BJ (cell line): ENCODE results near the gene PPP3CB. TPM values are rescaled to one million over a fixed set of nuclear protein-coding genes. Genes with fewer than 3 reads are reported as not detected.

Source experiments
- CTCF ChIA-PET: fragments of 350-600 bp; formaldehyde crosslinking; extraction: SDS; loops from one replicate; lab custom pipeline; 2021; ENCODE audit warnings: antibody characterized with exemption, inconsistent platforms; lab: Yijun Ruan, JAX
- POLR2A ChIA-PET: fragments of 300-600 bp; sonication (Branson Sonifier 250); formaldehyde crosslinking; extraction: SDS; loops from one replicate; lab custom pipeline; 2021; ENCODE audit warnings: antibody characterized with exemption; lab: Charles Lee
- DNase-seq: peaks from one replicate; pipeline ENCODE4 v3.0.0-alpha.2; 2011; ENCODE audit warnings: low read depth
- H3K27me3 ChIP-seq: 2 replicates; pipeline ENCODE4 v1.6.0; 2011; ENCODE audit warnings: low read length; ENCODE audit not compliant: control insufficient read depth, insufficient read depth
- H3K36me3 ChIP-seq: 2 replicates; pipeline ENCODE4 v1.5.1; 2011; ENCODE audit warnings: low read length; ENCODE audit not compliant: control insufficient read depth, insufficient read depth
- H3K4me3 ChIP-seq: 2 replicates; pipeline ENCODE4 v1.5.1; 2011; ENCODE audit warnings: low read depth, mild to moderate bottlenecking, control low read depth, low read length
- polyA plus RNA-seq: library from polyadenylated mRNA; depleted of rRNA; stranded (reverse); fragments of >200 nt; gene quantifications from 2 replicates; pipeline ENCODE4 v1.2.3, GENCODE V29; 2011
- TF ChIP-seq, protein P1 (sequence below): IDR thresholded peaks from 2 replicates; pipeline ENCODE4 v1.5.1; 2011; ENCODE audit warnings: low read depth, mild to moderate bottlenecking, control low read depth, inconsistent platforms, low read length, moderate library complexity; ENCODE audit not compliant: insufficient read depth

The PPP3CB gene
- polyA plus RNA-seq, 1 experiment: 11.7 TPM

DNA sequence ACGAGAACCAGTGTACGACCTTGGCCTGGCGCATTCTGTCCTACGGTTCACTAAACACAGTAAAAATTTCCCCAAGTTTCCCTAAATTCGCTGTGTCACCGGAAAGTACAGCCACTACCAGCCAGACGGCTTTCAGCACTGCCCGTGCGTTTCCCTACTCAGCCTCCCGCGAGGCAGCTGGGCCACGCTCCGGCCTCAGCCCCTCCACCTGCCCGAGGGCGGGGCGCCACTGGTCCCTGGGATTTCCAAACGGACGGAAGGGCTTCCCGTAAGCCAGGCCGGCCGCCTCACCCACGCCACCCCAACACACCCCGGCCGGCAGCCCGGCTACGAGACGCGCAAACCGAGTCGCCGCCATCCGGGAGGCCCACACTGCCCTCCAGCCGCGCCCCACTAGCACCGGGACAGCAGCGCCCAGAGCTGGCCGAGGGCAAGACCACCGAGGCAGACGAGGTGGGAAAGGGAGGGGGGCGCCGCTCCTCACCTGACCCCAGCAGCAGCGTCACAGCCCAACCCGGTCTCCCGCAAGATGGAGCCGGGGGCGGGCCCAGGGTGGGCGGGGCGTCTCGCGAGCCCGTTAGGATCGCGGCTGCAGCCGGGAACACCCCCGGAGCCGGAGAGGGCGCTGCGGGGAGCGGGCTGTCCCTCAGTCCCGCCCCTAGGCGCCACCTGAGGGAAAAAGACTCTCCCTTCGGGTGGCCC lies 82.1 kb downstream of the PPP3CB start, which contains the start of gene ANXA7:
TSS of gene ANXA7 (minus strand) at position 531 of the 702 bp plus-strand sequence. CDS start 13,202 bp downstream, outside the sequence.
- ChIA-PET POLR2A (no interaction called here), CTCF (interaction anchor here (0.6 to 1.1 kb wide), 2 partner anchors 9 to 26 kb away, joined by 3 read pairs; no protein-coding TSS in a partner anchor)

DNA sequence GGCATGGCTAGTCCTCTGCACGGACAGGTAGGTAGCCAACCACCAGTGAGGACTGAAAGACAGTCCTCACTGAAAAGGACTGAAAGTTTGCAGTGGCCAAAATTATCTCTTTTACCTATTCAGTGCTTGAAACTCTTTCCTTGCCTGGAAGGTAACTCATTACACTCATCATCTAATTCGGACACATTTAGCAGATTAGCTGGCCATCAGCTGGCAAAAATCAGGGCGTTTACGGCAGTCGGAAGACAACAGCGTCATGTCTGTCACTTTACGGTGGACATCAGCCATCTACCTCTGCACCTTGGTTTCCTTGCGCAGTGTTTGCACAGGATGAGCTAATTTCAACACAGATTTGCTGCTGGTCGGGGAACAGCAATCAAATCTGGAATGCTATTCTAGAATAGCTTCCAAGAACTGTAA lies 82.7 kb downstream of the PPP3CB start:
- CTCF ChIA-PET: interaction anchor here (0.6 to 1.1 kb wide), 2 partner anchors 8 to 26 kb away, joined by 3 read pairs; no protein-coding TSS in a partner anchor
- POLR2A ChIA-PET: no interaction called here

More for the DNA sequence above, 82.1 kb downstream of the PPP3CB start, which contains the start of gene ANXA7:
- Histone ChIP-seq H3K4me3 (peak within 1 kb of the TSS; percentile 97), H3K36me3 (no peaks in the 10 kb centered on the region), H3K27me3 (no peaks in the 10 kb centered on the region)
- TF ChIP-seq, protein P1, sequence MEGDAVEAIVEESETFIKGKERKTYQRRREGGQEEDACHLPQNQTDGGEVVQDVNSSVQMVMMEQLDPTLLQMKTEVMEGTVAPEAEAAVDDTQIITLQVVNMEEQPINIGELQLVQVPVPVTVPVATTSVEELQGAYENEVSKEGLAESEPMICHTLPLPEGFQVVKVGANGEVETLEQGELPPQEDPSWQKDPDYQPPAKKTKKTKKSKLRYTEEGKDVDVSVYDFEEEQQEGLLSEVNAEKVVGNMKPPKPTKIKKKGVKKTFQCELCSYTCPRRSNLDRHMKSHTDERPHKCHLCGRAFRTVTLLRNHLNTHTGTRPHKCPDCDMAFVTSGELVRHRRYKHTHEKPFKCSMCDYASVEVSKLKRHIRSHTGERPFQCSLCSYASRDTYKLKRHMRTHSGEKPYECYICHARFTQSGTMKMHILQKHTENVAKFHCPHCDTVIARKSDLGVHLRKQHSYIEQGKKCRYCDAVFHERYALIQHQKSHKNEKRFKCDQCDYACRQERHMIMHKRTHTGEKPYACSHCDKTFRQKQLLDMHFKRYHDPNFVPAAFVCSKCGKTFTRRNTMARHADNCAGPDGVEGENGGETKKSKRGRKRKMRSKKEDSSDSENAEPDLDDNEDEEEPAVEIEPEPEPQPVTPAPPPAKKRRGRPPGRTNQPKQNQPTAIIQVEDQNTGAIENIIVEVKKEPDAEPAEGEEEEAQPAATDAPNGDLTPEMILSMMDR: peak; percentile 46
- peak; percentile 23 for DNase-seq

DNA sequence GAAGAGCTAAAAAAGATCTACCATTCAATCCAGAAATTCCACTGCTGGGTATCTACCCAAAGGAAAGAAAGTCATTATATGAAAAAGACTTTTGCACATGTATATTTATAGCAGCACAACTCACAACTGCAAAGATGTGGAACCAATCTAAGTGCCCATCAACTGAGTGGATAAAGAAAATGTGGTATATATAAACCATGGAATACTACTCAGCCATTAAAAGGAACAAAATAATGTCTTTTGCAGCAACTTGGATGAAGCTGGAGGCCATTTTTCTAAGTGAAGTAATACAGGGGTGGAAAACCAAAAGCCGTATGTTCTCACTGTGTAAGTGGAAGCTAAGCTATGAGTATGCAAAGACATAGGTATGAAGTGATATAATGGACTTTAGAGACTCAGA lies 84.9 kb downstream of the PPP3CB start:
- ChIA-PET POLR2A (interaction anchor here (0.6 kb wide), 1 partner anchor 31 kb away, joined by 3 read pairs; no protein-coding TSS in a partner anchor), CTCF (no interaction called here)
- Histone ChIP-seq H3K4me3 (no peak overlapping the region), H3K36me3 (no peaks in the 10 kb centered on the region), H3K27me3 (no peaks in the 10 kb centered on the region)
- DNase-seq: no peak
- TF ChIP-seq, protein P1: no peak

More for the DNA sequence above, 82.7 kb downstream of the PPP3CB start:
- Histone ChIP-seq H3K4me3 (peak overlapping the region; percentile 97), H3K36me3 (no peaks in the 10 kb centered on the region), H3K27me3 (no peaks in the 10 kb centered on the region)
- DNase-seq: no peak
- TF ChIP-seq, protein P1: no peak

DNA sequence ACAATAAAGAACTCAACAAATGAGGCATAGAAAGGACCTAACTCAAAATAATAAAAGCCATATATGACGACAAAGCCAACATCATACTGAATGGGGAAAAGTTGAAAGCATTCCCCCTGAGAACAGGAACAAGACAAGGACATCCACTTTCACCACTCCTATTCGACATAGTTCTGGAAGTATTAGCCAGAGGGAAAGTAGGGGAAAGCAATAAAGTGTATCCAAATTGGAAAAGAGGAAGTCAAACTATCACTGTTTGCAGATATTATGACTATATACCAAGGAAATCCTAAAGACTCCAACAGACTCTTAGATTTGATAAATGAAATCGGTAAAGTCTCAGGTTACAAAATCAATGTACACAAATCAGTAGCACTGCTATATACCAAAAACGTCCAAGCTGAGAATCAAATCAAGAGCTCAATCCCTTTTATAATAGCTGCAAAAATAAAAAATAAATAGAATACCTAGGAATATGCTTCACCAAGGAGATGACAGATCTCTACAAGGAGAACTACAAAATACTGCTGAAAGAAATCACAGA lies 86.8 kb downstream of the PPP3CB start:
- Histone ChIP-seq H3K36me3 (no peaks in the 10 kb centered on the region), H3K27me3 (no peaks in the 10 kb centered on the region), H3K4me3 (no peak overlapping the region)
- TF ChIP-seq, protein P1: no peak
- CTCF ChIA-PET: no interaction called here
- POLR2A ChIA-PET: no interaction called here
- DNase-seq: no peak

DNA sequence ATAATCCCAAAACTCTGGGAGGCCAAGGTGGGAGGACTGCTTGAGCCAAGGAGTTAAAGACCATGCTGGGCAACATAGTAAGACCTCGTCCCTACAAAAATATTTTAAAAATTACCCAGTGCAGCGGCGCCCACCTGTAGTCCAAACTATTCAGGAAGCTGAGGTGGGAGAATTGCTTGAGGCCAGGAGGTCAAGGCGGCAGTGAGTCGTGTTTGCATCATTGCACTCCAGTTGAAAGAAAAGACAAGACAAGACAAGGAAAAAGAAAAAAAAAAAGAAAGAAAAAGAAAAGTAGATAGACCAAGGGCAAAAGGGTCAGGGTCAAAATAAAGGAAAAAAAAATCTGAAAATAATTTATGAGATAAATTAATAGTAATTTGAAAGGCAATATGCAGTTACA lies 87.8 kb downstream of the PPP3CB start:
- TF ChIP-seq, protein P1: no peak
- ChIA-PET CTCF (no interaction called here), POLR2A (no interaction called here)
- Histone ChIP-seq H3K36me3 (no peaks in the 10 kb centered on the region), H3K4me3 (no peak overlapping the region), H3K27me3 (no peaks in the 10 kb centered on the region)
- no peak for DNase-seq
